GM18907 (cell line): Measurements from ENCODE around the gene PMM2.
A peak's percentile ranks its signal among the peaks of the same experiment; 100 is the strongest.

Experiments used
- ATAC-seq: cut with Tn5 transposase; IDR thresholded peaks from one replicate; pipeline ENCODE4 v1.9.1; 2021; ENCODE audit warnings: mild to moderate bottlenecking, moderate library complexity; ENCODE audit not compliant: unreplicated experiment

The PMM2 gene

GRCh38 chr16:8885674-8886592 is 88.3 kb downstream of the PMM2 start:
- no peak for ATAC-seq

GRCh38 chr16:8886593-8887430 is 89.2 kb downstream of the PMM2 start:
- ATAC-seq: no peak

GRCh38 chr16:8887431-8887765 is 89.8 kb downstream of the PMM2 start:
- no peak for ATAC-seq

- no peak for ATAC-seq
Observed at GRCh38 chr16:8887952-8888560, 90.4 kb downstream of the PMM2 start.

GRCh38 chr16:8888951-8889892 is 91.6 kb downstream of the PMM2 start:
- no peak for ATAC-seq

GRCh38 chr16:8889893-8890548 is 92.4 kb downstream of the PMM2 start:
- no peak for ATAC-seq

GRCh38 chr16:8890549-8890921 is 92.9 kb downstream of the PMM2 start:
- ATAC-seq: no peak

GRCh38 chr16:8892101-8892575 is 94.5 kb downstream of the PMM2 start:
- ATAC-seq: peak; percentile 26

- ATAC-seq: no peak
Observed at GRCh38 chr16:8893426-8893825, 95.8 kb downstream of the PMM2 start.

GRCh38 chr16:8893976-8894690 is 96.5 kb downstream of the PMM2 start:
- ATAC-seq: no peak

GRCh38 chr16:8894736-8895334 is 97.2 kb downstream of the PMM2 start:
- no peak for ATAC-seq

GRCh38 chr16:8898660-8899318 is 101.2 kb downstream of the PMM2 start:
- ATAC-seq: no peak
